ENCODE data around the gene MIR17HG.
"Not testable (repeated sequence)": the region's sequence is repeated elsewhere in the genome, so short reads cannot be mapped to it uniquely, and the experiment has no call there.

The MIR17HG gene

GRCh38 chr13:91347996-91348905, 764 bp downstream of the MIR17HG start:
- peak; percentile 82 for DNase-seq

DNA sequence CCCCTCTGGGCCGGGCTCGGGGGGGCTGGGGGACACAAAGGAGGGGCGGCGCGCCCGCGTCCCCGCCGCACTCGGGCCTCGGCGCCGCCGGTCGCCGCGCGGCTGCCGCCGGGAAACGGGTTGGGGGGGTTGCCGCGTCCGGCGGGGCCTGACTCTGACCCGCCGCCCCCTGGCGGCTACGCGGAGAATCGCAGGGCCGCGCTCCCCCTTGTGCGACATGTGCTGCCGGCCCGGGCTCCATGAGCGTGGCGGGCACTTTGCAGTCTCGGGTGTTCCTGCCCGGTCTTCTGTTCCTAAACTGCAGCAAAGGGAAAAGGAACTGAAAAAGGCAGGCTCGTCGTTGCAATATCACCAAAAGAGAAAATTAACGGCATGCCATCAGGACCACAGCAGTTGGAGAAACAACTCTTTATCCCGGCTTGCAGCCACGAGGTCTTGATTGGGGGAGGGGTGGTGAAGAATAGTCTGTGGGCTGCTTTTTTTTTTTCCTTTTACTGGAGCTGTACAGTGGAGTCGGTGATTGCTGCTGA, 1.5 kb downstream of the MIR17HG start:
- DNase-seq, result peak; percentile 95

DNA sequence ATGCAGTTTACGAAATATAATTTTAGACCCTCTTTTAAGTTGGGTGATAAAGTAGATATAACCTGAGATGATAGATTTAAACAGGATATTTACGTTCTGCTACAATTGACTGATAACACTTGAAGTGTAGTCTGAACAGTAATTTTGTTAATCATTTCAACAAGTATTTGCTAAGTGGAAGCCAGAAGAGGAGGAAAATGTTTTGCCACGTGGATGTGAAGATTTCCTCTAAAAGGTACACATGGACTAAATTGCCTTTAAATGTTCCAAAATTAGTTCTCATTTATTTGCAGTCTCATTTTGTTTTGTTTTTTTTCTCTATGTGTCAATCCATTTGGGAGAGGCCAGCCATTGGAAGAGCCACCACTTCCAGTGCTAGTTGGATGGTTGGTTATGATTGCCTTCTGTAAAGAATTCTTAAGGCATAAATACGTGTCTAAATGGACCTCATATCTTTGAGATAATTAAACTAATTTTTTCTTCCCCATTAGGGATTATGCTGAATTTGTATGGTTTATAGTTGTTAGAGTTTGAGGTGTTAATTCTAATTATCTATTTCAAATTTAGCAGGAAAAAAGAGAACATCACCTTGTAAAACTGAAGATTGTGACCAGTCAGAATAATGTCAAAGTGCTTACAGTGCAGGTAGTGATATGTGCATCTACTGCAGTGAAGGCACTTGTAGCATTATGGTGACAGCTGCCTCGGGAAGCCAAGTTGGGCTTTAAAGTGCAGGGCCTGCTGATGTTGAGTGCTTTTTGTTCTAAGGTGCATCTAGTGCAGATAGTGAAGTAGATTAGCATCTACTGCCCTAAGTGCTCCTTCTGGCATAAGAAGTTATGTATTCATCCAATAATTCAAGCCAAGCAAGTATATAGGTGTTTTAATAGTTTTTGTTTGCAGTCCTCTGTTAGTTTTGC, 2.8 kb downstream of the MIR17HG start:
- no peak for DNase-seq

DNA sequence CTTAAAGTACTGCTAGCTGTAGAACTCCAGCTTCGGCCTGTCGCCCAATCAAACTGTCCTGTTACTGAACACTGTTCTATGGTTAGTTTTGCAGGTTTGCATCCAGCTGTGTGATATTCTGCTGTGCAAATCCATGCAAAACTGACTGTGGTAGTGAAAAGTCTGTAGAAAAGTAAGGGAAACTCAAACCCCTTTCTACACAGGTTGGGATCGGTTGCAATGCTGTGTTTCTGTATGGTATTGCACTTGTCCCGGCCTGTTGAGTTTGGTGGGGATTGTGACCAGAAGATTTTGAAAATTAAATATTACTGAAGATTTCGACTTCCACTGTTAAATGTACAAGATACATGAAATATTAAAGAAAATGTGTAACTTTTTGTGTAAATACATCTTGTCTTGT, 3.6 kb downstream of the MIR17HG start:
- no peak for DNase-seq

GRCh38 chr13:91351980-91352379, 4.5 kb downstream of the MIR17HG start:
- no peak for DNase-seq

GRCh38 chr13:91352891-91353290, 5.4 kb downstream of the MIR17HG start:
- not testable (repeated sequence) for DNase-seq

GRCh38 chr13:91353494-91353893, 6.0 kb downstream of the MIR17HG start:
- DNase-seq, result no peak

GRCh38 chr13:91355099-91355825, 7.8 kb downstream of the MIR17HG start:
- DNase-seq, result no peak

DNA sequence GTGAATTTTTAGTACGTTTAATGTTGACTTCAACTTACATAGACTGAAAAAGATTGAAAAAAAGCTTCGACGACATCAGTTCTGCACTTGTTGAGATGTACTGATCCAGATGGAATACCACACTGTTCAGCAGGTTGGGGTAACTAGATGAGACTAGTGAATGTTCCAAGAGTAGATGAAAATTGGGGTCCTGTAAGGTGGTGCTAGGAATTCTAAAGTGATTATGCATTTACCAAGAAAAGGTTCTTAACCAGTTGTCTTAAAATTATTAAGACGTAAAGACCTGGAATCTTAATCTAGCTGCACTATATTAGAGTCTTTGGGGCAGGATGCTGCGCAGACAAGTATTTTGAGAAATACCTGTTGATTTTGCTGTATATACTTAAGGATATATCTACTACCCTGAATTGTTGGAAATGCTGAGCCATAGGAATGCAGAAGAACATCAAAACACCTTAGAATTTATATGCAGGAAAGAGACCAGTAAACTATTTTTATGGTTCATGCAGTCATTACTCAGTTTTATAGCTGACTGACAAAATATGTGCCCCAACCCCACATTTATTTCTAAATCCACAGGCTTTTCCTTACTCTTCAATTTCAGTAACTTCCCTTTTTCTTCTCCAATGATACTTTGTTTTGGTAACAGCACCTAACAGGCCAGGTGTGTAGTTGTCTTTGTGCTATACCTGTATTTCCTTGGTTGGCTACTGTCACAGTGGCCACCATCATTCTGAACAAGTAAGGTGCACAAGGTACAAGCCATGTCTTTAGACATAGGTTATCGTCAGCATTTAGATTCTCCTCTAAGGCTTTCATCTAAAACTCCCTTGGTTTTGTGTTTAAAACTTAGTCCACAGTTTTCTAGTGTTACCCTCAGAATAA, 8.6 kb downstream of the MIR17HG start:
- no peak for DNase-seq

DNA sequence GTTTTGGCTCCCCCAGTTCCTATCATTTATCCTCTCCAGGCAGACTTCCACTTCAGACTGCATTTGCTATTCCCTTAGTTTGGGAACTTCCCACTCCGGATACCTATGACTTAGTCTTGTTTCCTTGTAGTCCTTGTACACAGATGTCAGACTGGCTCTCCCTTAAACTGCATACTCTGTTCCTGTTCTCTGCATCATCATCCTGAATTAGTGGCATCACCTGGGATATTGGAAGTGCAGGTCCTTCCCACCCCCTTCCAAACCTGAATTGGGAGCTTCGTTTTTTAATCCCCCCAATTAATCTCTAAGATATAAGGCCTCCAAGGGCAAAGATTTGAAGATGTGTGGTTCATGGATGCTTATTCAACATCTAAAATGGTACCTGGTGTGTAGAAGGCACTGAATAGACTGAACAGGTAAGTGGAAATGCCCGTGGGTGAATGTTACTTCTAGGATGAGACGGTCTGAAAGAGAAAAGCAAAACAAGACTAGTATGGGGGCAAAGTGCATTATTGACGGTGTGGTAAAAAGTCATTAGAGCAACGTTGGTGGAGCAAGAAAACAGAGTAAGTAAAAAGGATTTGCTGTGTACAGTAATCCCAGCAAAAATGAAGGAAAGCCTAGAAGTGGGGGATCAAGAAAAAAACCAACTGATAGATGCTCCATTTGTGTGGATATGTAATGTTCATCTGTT, 9.6 kb downstream of the MIR17HG start:
- DNase-seq, result no peak

GRCh38 chr13:91357613-91358386, 10.3 kb downstream of the MIR17HG start:
- no peak for DNase-seq

- DNase-seq, result no peak
These were observed 10.9 kb downstream of the MIR17HG start for GRCh38 chr13:91358387-91358782.

GRCh38 chr13:91359111-91359510, 11.6 kb downstream of the MIR17HG start:
- DNase-seq, result no peak

DNA sequence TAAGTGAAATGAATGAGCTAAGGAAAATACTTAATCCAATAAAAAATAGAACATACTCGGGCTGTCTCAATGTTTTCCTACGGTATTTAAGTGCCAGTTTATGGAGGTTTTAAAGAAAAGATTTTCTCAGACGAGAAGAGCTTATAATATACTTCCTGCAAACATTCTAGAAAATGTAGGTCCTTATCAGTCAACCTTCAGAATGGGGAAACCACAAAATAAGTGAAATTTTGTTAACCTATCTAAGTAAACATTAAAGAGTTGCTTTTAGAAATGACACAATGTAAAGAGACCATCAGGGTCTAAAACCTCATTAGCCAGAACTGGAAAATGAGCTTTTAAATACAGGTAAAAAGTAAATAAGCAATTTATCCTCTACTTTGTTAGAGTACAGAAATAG, 12.1 kb downstream of the MIR17HG start:
- no peak for DNase-seq

- DNase-seq, result no peak
These were observed 12.8 kb downstream of the MIR17HG start for GRCh38 chr13:91360246-91360751.

GRCh38 chr13:91361755-91362271, 14.3 kb downstream of the MIR17HG start:
- no peak for DNase-seq

- no peak for DNase-seq
These were observed 15.4 kb downstream of the MIR17HG start for GRCh38 chr13:91362908-91363307.

GRCh38 chr13:91368101-91368500, 20.6 kb downstream of the MIR17HG start:
- DNase-seq, result no peak

GRCh38 chr13:91368676-91369440, 21.4 kb downstream of the MIR17HG start:
- no peak for DNase-seq
